Kidney (tissue), 14 donors: ENCODE measurements around the gene AFF3. TPM values are rescaled to one million over a fixed set of nuclear protein-coding genes. Genes with fewer than 3 reads are reported as not detected.

Experiments used
- DNase-seq, 5 donors: peaks; one replicate each; pipeline ENCODE4 v3.0.0-alpha.2; 2013 to 2020
- FAIRE-seq: peaks from 2 replicates; lab custom pipeline; 2012; peaks lifted over from hg19 to GRCh38; lab: Jason Lieb, UNC
- H3K27ac ChIP-seq, 2 donors: one replicate each; pipeline ENCODE4 v1.7.0; 2013; ENCODE audit warnings: low read depth in 2 of 2, low read length in 2 of 2, inconsistent platforms in 1 of 2
- H3K27me3 ChIP-seq: one replicate; pipeline ENCODE4 v1.7.1; 2013; ENCODE audit warnings: low read length, inconsistent platforms; ENCODE audit not compliant: control insufficient read depth, insufficient read depth
- H3K36me3 ChIP-seq, 3 donors: one replicate each; pipeline versions ENCODE4 v1.7.0 to v1.7.1; 2013; ENCODE audit warnings: low read length in 3 of 3, control low read depth in 1 of 3, inconsistent platforms in 1 of 3; ENCODE audit not compliant: insufficient read depth in 3 of 3, control insufficient read depth in 2 of 3
- H3K4me1 ChIP-seq, 3 donors: one replicate each; pipeline versions ENCODE4 v1.7.0 to v1.7.1; 2013; ENCODE audit warnings: low read length in 3 of 3, inconsistent platforms in 1 of 3, low read depth in 1 of 3; ENCODE audit not compliant: control insufficient read depth in 2 of 3, insufficient read depth in 2 of 3
- H3K4me3 ChIP-seq, 3 donors: one replicate each; pipeline versions ENCODE4 v1.7.0 to v1.8.1; 2013; ENCODE audit warnings: low read length in 3 of 3, control low read depth in 1 of 3, inconsistent platforms in 1 of 3
- H3K9ac ChIP-seq, 3 donors: one replicate each; pipeline versions ENCODE4 v1.7.0 to v1.7.1; 2013; ENCODE audit warnings: low read length in 3 of 3, control low read depth in 1 of 3, inconsistent platforms in 1 of 3
- H3K9me3 ChIP-seq, 3 donors: one replicate each; pipeline versions ENCODE4 v1.7.0 to v1.7.1; 2013; ENCODE audit warnings: low read length in 3 of 3, control low read depth in 1 of 3, inconsistent platforms in 1 of 3; ENCODE audit not compliant: control insufficient read depth in 2 of 3, insufficient read depth in 1 of 3
- intact Hi-C: fragments of 100-400 bp; cut with DNase I; formaldehyde crosslinking; loops from one replicate; pipeline ENCODE4 v1.11.1; 2022
- polyA plus RNA-seq: library from polyadenylated mRNA; stranded (reverse); fragments of 350-450 nt; fragmentation: Illumina TruSeq; extraction: RNeasy Lipid Tissue Mini Kit (QIAGEN cat#74804); gene quantifications from one replicate; pipeline ENCODE4 v1.2.3, GENCODE V29; 2014; ENCODE audit warnings: low read depth, low replicate concordance; ENCODE audit not compliant: insufficient read depth
- total RNA-seq: library from RNA; stranded (reverse); fragmentation: NEBNext Ultra II Directional; extraction: Animal tissue kit (Norgen Biotek cat#: 25700); gene quantifications from one replicate; pipeline ENCODE4 v1.2.1, GENCODE V29; 2021
- TF ChIP-seq, protein P1 (sequence below): IDR thresholded peaks from 3 replicates; pipeline ENCODE4 v1.5.1; 2012; ENCODE audit warnings: mild to moderate bottlenecking, moderate library complexity, borderline replicate concordance; ENCODE audit not compliant: insufficient read depth; ENCODE audit errors: extremely low read depth
- donor health status: control.
- donor health status: control.
- donor health status: control.
- donor health status: control.
- donor health status: control.
- donor health status: DM: yes; HTN: yes; CAD: no.
- donor health status: Normal renal cell carcinoma (clear cell type).

The AFF3 gene
- total and polyA plus RNA-seq, 2 donors from 2014 or later, result 0.65 to 11.0 TPM

DNA sequence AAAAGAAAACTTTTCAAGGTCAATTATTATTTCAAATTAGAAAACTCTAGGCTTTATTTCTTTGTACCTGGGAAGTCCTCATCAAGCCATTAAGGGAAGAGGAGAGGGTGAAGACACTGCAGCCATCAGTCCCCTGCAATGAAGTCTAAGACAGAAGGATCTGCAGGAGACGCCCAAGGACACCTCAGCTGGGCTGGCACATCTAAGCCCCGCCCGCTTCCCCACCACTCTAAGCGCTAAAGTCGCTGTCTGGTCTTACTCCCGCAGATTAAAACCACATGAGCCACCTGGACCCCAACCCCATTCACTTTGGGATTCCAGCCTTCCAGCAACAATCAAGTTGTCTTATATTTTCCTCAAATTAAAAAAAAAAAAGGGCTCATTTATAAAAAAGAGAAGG is 104.4 kb downstream of the AFF3 start:
- H3K9me3 ChIP-seq, result no peaks in the 10 kb centered on the region
- TF ChIP-seq, protein P1, sequence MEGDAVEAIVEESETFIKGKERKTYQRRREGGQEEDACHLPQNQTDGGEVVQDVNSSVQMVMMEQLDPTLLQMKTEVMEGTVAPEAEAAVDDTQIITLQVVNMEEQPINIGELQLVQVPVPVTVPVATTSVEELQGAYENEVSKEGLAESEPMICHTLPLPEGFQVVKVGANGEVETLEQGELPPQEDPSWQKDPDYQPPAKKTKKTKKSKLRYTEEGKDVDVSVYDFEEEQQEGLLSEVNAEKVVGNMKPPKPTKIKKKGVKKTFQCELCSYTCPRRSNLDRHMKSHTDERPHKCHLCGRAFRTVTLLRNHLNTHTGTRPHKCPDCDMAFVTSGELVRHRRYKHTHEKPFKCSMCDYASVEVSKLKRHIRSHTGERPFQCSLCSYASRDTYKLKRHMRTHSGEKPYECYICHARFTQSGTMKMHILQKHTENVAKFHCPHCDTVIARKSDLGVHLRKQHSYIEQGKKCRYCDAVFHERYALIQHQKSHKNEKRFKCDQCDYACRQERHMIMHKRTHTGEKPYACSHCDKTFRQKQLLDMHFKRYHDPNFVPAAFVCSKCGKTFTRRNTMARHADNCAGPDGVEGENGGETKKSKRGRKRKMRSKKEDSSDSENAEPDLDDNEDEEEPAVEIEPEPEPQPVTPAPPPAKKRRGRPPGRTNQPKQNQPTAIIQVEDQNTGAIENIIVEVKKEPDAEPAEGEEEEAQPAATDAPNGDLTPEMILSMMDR, result no peak
- DNase-seq (no peak), FAIRE-seq (no peak)
- no peaks in the 10 kb centered on the region for H3K27me3 ChIP-seq
- no peak overlapping the region for H3K9ac ChIP-seq
- intact Hi-C loops, result no loop called here
- no peaks in the 10 kb centered on the region for H3K4me1 ChIP-seq
- no peaks in the 10 kb centered on the region for H3K36me3 ChIP-seq
- no peak overlapping the region for H3K27ac ChIP-seq
- no peak overlapping the region for H3K4me3 ChIP-seq

DNA sequence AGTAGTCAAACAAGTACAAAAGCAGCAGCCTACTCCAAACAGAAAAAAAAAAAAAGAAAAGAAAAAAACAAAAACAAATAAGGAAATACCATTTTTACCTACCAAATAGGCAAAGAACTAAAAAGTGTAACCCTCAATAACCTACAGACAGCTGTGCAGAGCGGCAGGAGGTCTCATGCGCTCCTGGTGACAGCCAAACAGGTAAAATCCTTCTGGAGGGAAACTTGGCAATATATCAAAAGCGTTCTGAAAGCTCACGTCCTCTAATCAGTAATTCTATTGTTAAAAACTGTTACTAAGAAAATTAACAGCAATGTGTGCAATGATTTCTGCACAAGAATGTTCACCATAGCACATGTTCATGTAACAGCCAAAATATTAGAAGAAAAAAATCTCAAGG is 105.6 kb downstream of the AFF3 start:
- Histone ChIP-seq H3K4me3 (no peak overlapping the region), H3K9me3 (no peaks in the 10 kb centered on the region), H3K27me3 (no peaks in the 10 kb centered on the region), H3K36me3 (no peaks in the 10 kb centered on the region), H3K9ac (no peak overlapping the region), H3K27ac (no peak overlapping the region), H3K4me1 (no peaks in the 10 kb centered on the region)
- TF ChIP-seq, protein P1, result no peak
- intact Hi-C loops, result no loop called here
- DNase-seq (no peak), FAIRE-seq (no peak)

DNA sequence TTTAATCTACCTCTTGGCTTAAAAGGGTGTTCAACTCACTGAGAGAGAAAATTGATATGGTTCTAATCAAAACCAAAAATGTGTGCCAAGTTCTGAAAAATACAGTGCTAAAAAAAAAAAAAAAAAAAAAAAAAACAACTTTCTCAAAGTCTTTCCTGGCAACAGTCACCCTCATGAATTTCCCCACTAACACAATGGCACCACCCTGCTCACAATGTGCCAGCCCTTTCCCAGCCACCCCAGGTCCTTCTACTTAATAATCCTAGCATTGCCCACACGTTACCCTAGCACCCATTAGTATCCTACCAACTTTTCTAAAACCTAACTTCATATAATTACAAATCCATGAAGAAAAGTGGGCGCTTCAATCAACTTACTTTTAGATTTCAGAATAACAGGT is 106.4 kb downstream of the AFF3 start:
- H3K9me3 ChIP-seq, result no peaks in the 10 kb centered on the region
- FAIRE-seq, result no peak
- no peaks in the 10 kb centered on the region for H3K27me3 ChIP-seq
- H3K4me1 ChIP-seq, result no peaks in the 10 kb centered on the region
- intact Hi-C loops, result no loop called here
- DNase-seq, result no peak
- H3K4me3 ChIP-seq, result no peak overlapping the region
- H3K36me3 ChIP-seq, result no peaks in the 10 kb centered on the region
- TF ChIP-seq, protein P1, result no peak
- H3K27ac ChIP-seq, result no peak overlapping the region
- H3K9ac ChIP-seq, result no peak overlapping the region

- no peak overlapping the region for H3K9ac ChIP-seq
- no peaks in the 10 kb centered on the region for H3K27me3 ChIP-seq
- H3K27ac ChIP-seq, result no peak overlapping the region
- H3K4me1 ChIP-seq, result no peaks in the 10 kb centered on the region
- intact Hi-C loops, result no loop called here
- FAIRE-seq (no peak), DNase-seq (no peak)
- TF ChIP-seq, protein P1, result no peak
- no peaks in the 10 kb centered on the region for H3K36me3 ChIP-seq
- H3K9me3 ChIP-seq, result no peaks in the 10 kb centered on the region
- no peak overlapping the region for H3K4me3 ChIP-seq
Observed at GRCh38 chr2:100034431-100034830, 108.0 kb downstream of the AFF3 start.
